ENCODE measurements around the gene RILPL1.

DNA sequence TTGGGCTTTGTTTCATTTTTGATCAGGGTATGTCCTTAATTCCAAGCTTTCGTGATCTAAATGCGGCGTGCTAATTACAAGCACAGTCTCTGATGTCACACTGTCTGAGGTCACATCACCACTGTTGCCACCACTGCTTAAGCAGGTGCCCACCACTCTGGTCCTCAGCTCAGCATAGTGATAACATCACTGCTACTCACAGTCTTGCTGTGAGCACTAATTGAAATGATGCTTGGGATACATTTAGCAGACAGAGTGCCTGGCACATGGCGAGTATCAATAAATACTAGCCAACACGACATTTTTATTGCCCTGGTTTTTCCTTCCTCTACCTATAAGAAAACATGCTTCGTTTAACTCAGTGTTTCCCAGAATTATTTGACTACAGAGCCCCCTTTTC lies 104.9 kb downstream of the RILPL1 start:
- no peak for TF ChIP-seq KLF1 (tag; IDR thresholded peaks at IDR 0.05)
- TF ChIP-seq SLC30A9 (CRISPR knock-in tag; IDR thresholded peaks at IDR 0.05) = no peak
- no peak for TF ChIP-seq ZNF444 (CRISPR knock-in tag; IDR thresholded peaks at IDR 0.05)
- TF ChIP-seq ZNF512 (tag; IDR thresholded peaks at IDR 0.05) = no peak
- TF ChIP-seq TSHZ1 (CRISPR knock-in tag; IDR thresholded peaks at IDR 0.05) = no peak
- TF ChIP-seq HNRNPL (IDR thresholded peaks at IDR 0.05; ENCODE audit: low read depth, low read length) = no peak
- TF ChIP-seq TSC22D4 (tag; IDR thresholded peaks at IDR 0.05) = no peak
- no peak for TF ChIP-seq CBX8 (IDR thresholded peaks at IDR 0.05; ENCODE audit: borderline replicate concordance, extremely low read depth, low read depth, low read length, poor library complexity, severe bottlenecking)
- TF ChIP-seq BHLHE40 (IDR thresholded peaks at IDR 0.05; ENCODE audit: low read length) = no peak
- TF ChIP-seq SPI1 (IDR thresholded peaks at IDR 0.05; ENCODE audit: borderline replicate concordance, low read depth, low read length) = no peak

All from K562 (cell line).